Mammary epithelial cell (primary cell): Measurements from ENCODE around the gene FHIT.

Experiments
- CTCF ChIP-seq, 2 donors: IDR thresholded peaks in 1 of 2; conservative IDR thresholded peaks in 1 of 2; 2 replicates each; pipeline ENCODE4 v1.5.1; 2011 to 2012; ENCODE audit warnings: inconsistent platforms in 2 of 2, low read length in 2 of 2, mild to moderate bottlenecking in 2 of 2, control low read depth in 1 of 2, low read depth in 1 of 2; ENCODE audit not compliant: insufficient read depth in 1 of 2; ENCODE audit errors: extremely low read depth in 1 of 2
- EZH2 ChIP-seq: IDR thresholded peaks from 2 replicates; pipeline ENCODE4 v1.6.1; 2012; ENCODE audit warnings: low read length, inconsistent platforms, borderline replicate concordance

- no peak for TF ChIP-seq CTCF (conservative IDR thresholded peaks at IDR 0.05 in 1 of 2, IDR thresholded peaks at IDR 0.05 in 1 of 2; ENCODE audit: extremely low read depth in 1 of 2, insufficient read depth in 1 of 2, low read depth in 1 of 2, low read length in 2 of 2)
- TF ChIP-seq EZH2: no peak
Observed at GRCh38 chr3:59876533-59877062, 1374.7 kb downstream of the FHIT start.
